ENCODE measurements around the gene CSK. TPM values are rescaled to one million over a fixed set of nuclear protein-coding genes. Genes with fewer than 3 reads are reported as not detected.

CSK gene
- total and polyA plus RNA-seq, 2 of the 8 experiments (the other 6 are each of a cell fraction or from before 2014, with no cell fraction given), result 13.7 to 50.2 TPM

GRCh38 chr15:74783072-74783807 is 1.4 kb downstream of the CSK start (continued):
- TF ChIP-seq CHD1 (IDR thresholded peaks at IDR 0.05; ENCODE audit: low read depth, low read length) (no peak), SIX5 (IDR thresholded peaks at IDR 0.05; ENCODE audit: low read depth, low read length) (no peak)
